Inferior parietal cortex (tissue), 1 donor: ENCODE results near the gene SRGAP1.

Experiments used
- DNase-seq: peaks from one replicate; pipeline ENCODE4 v3.0.0-alpha.2; 2016; ENCODE audit errors: extremely low spot score

The SRGAP1 gene

GRCh38 chr12:63844391-63845341 lies at the start of gene SRGAP1:
TSS of gene SRGAP1 (plus strand) at chr12:63844700. CDS start at chr12:63844817, 117 bp downstream.
- DNase-seq: peak; percentile 54

- DNase-seq: no peak
Measured at GRCh38 chr12:63795032-63795687, 49.3 kb upstream of the SRGAP1 start.

- no peak for DNase-seq
Measured at GRCh38 chr12:63795944-63796343, 48.6 kb upstream of the SRGAP1 start.

- peak; percentile 78 for DNase-seq
Measured at GRCh38 chr12:63802012-63802608, 42.4 kb upstream of the SRGAP1 start.

- no peak for DNase-seq
Measured at GRCh38 chr12:63804746-63805145, 39.8 kb upstream of the SRGAP1 start.

- no peak for DNase-seq
Measured at GRCh38 chr12:63805704-63806672, 38.5 kb upstream of the SRGAP1 start.

GRCh38 chr12:63808631-63809030 lies 35.9 kb upstream of the SRGAP1 start:
- no peak for DNase-seq

GRCh38 chr12:63809566-63809965 lies 34.9 kb upstream of the SRGAP1 start:
- DNase-seq: no peak

- no peak for DNase-seq
Measured at GRCh38 chr12:63811334-63811733, 33.2 kb upstream of the SRGAP1 start.

- DNase-seq: no peak
Measured at GRCh38 chr12:63811755-63812154, 32.7 kb upstream of the SRGAP1 start.

GRCh38 chr12:63814146-63814772 lies 30.2 kb upstream of the SRGAP1 start:
- DNase-seq: no peak

GRCh38 chr12:63815482-63815852 lies 29.0 kb upstream of the SRGAP1 start:
- no peak for DNase-seq

- DNase-seq: no peak
Measured at GRCh38 chr12:63816031-63816430, 28.5 kb upstream of the SRGAP1 start.

- DNase-seq: no peak
Measured at GRCh38 chr12:63820427-63820826, 24.1 kb upstream of the SRGAP1 start.

GRCh38 chr12:63821781-63822251 lies 22.7 kb upstream of the SRGAP1 start:
- DNase-seq: no peak

GRCh38 chr12:63822352-63822751 lies 22.1 kb upstream of the SRGAP1 start:
- DNase-seq: no peak

GRCh38 chr12:63823040-63823439 lies 21.5 kb upstream of the SRGAP1 start:
- DNase-seq: no peak

GRCh38 chr12:63826006-63826585 lies 18.4 kb upstream of the SRGAP1 start:
- peak; percentile 73 for DNase-seq

GRCh38 chr12:63828867-63829266 lies 15.6 kb upstream of the SRGAP1 start:
- no peak for DNase-seq

- DNase-seq: no peak
Measured at GRCh38 chr12:63836046-63836445, 8.5 kb upstream of the SRGAP1 start.
